ENCODE data around the gene FAM180B. TPM values are rescaled to one million over a fixed set of nuclear protein-coding genes. Genes with fewer than 3 reads are reported as not detected.

FAM180B gene
- total RNA-seq, 4 donors from 2014 or later: not detected

- Histone ChIP-seq H3K4me3 (peak overlapping the region in 2 of 4 donors; percentile 35 to 41), H3K36me3 (peaks cover 0 to 11% of the 10 kb centered on the region in 2 donors), H3K4me1 (peaks cover 4 to 9% of the 10 kb centered on the region in 2 donors), H3K27me3 (peaks cover 28 to 46% (median 39%) of the 10 kb centered on the region in 3 donors), H3K27ac (no peak overlapping the region), H3K9me3 (no peaks in the 10 kb centered on the region)
- in situ Hi-C loops (cut with MboI; ENCODE audit: low sequenced_read_pairs in 4 of 4) (no loop called here), intact Hi-C loops (cut with DNase I; ENCODE audit: low total_unique reads) (no loop called here)
- TF ChIP-seq POLR2A (IDR thresholded peaks at IDR 0.05): no peak
- TF ChIP-seq, protein P1, sequence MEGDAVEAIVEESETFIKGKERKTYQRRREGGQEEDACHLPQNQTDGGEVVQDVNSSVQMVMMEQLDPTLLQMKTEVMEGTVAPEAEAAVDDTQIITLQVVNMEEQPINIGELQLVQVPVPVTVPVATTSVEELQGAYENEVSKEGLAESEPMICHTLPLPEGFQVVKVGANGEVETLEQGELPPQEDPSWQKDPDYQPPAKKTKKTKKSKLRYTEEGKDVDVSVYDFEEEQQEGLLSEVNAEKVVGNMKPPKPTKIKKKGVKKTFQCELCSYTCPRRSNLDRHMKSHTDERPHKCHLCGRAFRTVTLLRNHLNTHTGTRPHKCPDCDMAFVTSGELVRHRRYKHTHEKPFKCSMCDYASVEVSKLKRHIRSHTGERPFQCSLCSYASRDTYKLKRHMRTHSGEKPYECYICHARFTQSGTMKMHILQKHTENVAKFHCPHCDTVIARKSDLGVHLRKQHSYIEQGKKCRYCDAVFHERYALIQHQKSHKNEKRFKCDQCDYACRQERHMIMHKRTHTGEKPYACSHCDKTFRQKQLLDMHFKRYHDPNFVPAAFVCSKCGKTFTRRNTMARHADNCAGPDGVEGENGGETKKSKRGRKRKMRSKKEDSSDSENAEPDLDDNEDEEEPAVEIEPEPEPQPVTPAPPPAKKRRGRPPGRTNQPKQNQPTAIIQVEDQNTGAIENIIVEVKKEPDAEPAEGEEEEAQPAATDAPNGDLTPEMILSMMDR (IDR thresholded peaks at IDR 0.05 in 4 of 5, conservative IDR thresholded peaks at IDR 0.05 in 1 of 5): no peak
- no peak for DNase-seq
- ATAC-seq: no peak
Measured at GRCh38 chr11:47589118-47589517, 2.6 kb downstream of the FAM180B start.

DNA sequence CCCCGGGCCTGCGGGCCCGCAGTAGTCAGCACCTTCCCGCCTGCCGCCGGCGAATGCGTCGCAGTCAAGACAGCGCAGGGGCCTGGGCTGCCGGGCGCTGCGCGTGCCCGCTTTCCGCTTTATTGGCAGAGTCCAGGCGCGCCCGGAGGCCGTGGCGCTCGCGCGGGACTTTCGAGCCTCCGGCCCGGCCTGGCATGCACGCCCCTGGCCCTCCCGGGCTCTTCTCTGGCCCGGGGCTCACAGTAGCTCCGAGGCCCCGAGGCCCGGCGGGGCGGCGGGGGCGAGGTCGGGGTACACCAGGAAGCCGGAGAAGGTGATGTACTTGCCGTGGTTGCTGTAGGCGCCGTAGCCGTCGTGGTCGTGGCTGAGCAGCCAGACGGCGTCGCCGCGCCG, 3.1 kb downstream of the FAM180B start:
- no peak overlapping the region for H3K27ac ChIP-seq
- H3K27me3 ChIP-seq: peaks cover 29 to 50% (median 43%) of the 10 kb centered on the region in 3 donors
- DNase-seq (no peak), ATAC-seq (no peak)
- TF ChIP-seq, protein P1 (IDR thresholded peaks at IDR 0.05 in 4 of 5, conservative IDR thresholded peaks at IDR 0.05 in 1 of 5): no peak
- no peak for TF ChIP-seq POLR2A (IDR thresholded peaks at IDR 0.05)
- peaks cover 4 to 9% of the 10 kb centered on the region in 2 donors for H3K4me1 ChIP-seq
- peaks cover 0 to 7% of the 10 kb centered on the region in 2 donors for H3K36me3 ChIP-seq
- no peaks in the 10 kb centered on the region for H3K9me3 ChIP-seq
- in situ Hi-C loops (cut with MboI; ENCODE audit: low sequenced_read_pairs in 4 of 4) (no loop called here), intact Hi-C loops (cut with DNase I; ENCODE audit: low total_unique reads) (no loop called here)
- H3K4me3 ChIP-seq: peak overlapping the region in 3 of 4 donors; percentile 21 to 41 (median 35)

DNA sequence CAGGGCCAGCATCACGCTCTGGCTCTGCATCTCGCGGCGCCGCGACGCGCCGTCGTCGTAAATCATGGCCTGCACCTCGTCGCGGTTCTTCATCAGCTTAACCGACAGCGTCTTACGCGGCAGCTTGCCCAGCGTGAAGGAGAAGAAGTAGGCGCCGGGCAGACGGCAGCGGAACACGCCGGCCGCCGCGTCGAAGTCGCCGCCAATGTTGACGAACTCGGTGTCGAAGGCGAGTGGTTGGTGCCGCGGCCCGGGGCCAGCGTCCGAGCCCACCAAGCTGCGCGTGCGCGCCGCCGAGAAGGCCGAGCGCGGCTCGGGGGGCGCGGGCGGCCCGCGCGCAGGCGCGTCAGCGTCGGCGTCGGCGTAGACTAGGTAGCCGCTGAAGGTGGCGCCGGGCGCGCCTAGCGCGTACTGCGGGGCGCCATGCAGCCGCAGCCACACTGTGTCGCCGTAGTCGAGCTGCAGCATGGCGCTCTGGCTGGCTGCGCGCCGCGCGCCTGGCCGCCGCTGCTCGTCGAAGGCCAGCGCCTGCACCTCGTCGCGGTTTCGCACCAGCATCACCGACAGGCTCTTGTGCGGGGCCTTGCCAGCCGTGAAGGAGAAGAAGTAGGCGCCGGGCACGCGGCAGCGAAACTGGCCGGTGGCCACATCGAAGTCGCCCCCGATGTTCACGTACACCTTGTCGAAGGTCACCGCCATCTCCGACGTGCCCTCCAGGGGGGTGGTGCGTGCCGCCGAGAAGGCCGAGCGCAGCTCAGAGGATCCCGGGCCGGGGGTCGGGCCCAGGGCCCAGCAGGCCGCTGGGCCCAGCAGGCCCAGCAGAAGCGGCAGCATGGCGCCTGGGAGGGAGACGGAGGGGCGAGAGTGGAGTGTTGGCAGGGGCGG, 3.7 kb downstream of the FAM180B start:
- H3K9me3 ChIP-seq: no peaks in the 10 kb centered on the region
- DNase-seq (no peak), ATAC-seq (no peak)
- TF ChIP-seq POLR2A (IDR thresholded peaks at IDR 0.05): no peak
- TF ChIP-seq, protein P1 (IDR thresholded peaks at IDR 0.05 in 4 of 5, conservative IDR thresholded peaks at IDR 0.05 in 1 of 5): no peak
- peaks cover 0 to under 1% of the 10 kb centered on the region in 2 donors for H3K36me3 ChIP-seq
- peaks cover 4 to 9% of the 10 kb centered on the region in 2 donors for H3K4me1 ChIP-seq
- H3K27ac ChIP-seq: no peak overlapping the region
- in situ Hi-C loops (cut with MboI; ENCODE audit: low sequenced_read_pairs in 4 of 4): no loop called here
- H3K27me3 ChIP-seq: peaks cover 29 to 55% (median 47%) of the 10 kb centered on the region in 3 donors
- H3K4me3 ChIP-seq: peak overlapping the region in 3 of 4 donors; percentile 21 to 41 (median 35)
- intact Hi-C loops (cut with DNase I; ENCODE audit: low total_unique reads): no loop called here

DNA sequence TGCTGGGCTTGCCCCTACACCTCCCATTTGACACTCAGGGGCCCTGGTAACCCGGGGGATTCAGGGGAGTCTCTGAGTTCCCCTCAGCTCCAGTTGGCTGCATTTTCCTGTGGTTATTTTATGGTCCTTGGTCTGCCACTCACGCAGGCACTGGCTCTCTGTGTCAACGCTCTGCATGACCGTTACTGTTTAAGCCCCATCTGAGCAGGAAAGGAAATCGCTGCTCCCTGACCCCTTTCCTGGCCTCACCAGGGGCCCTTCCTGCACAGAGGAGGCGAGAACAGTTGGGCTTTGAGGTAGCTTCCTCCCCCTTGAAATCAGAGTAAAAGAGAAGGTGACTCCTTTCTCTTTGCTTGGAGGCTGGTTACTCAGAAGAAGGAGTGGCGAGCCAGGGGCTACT, 5.3 kb downstream of the FAM180B start:
- Histone ChIP-seq H3K27me3 (peaks cover 29 to 55% (median 47%) of the 10 kb centered on the region in 3 donors), H3K9me3 (no peaks in the 10 kb centered on the region), H3K36me3 (no peaks in the 10 kb centered on the region), H3K27ac (no peak overlapping the region), H3K4me1 (peaks cover 4 to 9% of the 10 kb centered on the region in 2 donors), H3K4me3 (no peak overlapping the region)
- in situ Hi-C loops (cut with MboI; ENCODE audit: low sequenced_read_pairs in 4 of 4): no loop called here
- intact Hi-C loops (cut with DNase I; ENCODE audit: low total_unique reads): no loop called here
- no peak for ATAC-seq
- TF ChIP-seq, protein P1 (IDR thresholded peaks at IDR 0.05 in 4 of 5, conservative IDR thresholded peaks at IDR 0.05 in 1 of 5): no peak
- TF ChIP-seq POLR2A (IDR thresholded peaks at IDR 0.05): no peak
- DNase-seq: no peak
